HCT116 (cell line): Measurements from ENCODE around the gene APLP1. TPM values are rescaled to one million over a fixed set of nuclear protein-coding genes. Genes with fewer than 3 reads are reported as not detected.

Source experiments
- ATAC-seq: fragments of 200-7000 bp; cut with Tn5 transposase; 2 replicates; pipeline ENCODE4 v1.9.1; 2020; ENCODE audit warnings: mild to moderate bottlenecking, moderate library complexity
- BruUV-seq: library from RNA; stranded (reverse); fragments of 400-500 nt; replicated peaks from 2 replicates; lab custom pipeline; 2021; lab: Mats Ljungman, UMichigan
- CTCF ChIA-PET: fragments of 300-600 bp; sonication (Branson Sonifier 250); formaldehyde crosslinking; loops from one replicate; lab custom pipeline; 2021; ENCODE audit warnings: antibody characterized with exemption; lab: Charles Lee
- POLR2A ChIA-PET: fragments of 300-600, 350-600 bp; sonication (Branson Sonifier 250); formaldehyde crosslinking; loops from one replicate; lab custom pipeline; 2021; ENCODE audit warnings: antibody characterized with exemption; lab: Charles Lee
- RAD21 ChIA-PET, 2 experiments: fragments of 300-600 bp; sonication (Branson Sonifier 250); formaldehyde crosslinking; loops; one replicate each; lab custom pipeline; 2023; ENCODE audit warnings: low total read pairs in 2 of 2; ENCODE audit not compliant: uncharacterized antibody in 2 of 2, unreplicated experiment in 2 of 2, low non-redundant PET in 1 of 2; lab: Charles Lee
- DNase-seq: peaks from one replicate; pipeline ENCODE4 v3.0.0-alpha.2; 2010; ENCODE audit warnings: low read depth, low spot score
- H2AFZ ChIP-seq: fragments of 200-600 bp; shearing (Covaris generic), sonication (generic); 2 replicates; pipeline ENCODE4 v1.6.1; 2017; ENCODE audit warnings: low read depth, mixed run types, mixed read lengths, antibody characterized with exemption, low read length; ENCODE audit not compliant: poor library complexity, severe bottlenecking
- H3K27ac ChIP-seq: 2 replicates; pipeline ENCODE4 v1.5.1; 2012; ENCODE audit warnings: low read depth, low read length
- H3K27me3 ChIP-seq: fragments of 200-600 bp; sonication (generic); 2 replicates; pipeline ENCODE4 v1.6.1; 2016; ENCODE audit warnings: mixed run types, low read length, mixed read lengths; ENCODE audit not compliant: insufficient read depth
- H3K36me3 ChIP-seq, 2 experiments: fragments of 200-500 bp in 1 of 2; fragments of 200-600 bp in 1 of 2; sonication (Bioruptor generic) in 1 of 2; sonication (generic) in 1 of 2; 2 replicates each; pipeline versions ENCODE4 v1.5.1 to v1.6.1; 2014 to 2016; ENCODE audit warnings: low read length in 2 of 2, inconsistent platforms in 1 of 2, mixed read lengths in 1 of 2, mixed run types in 1 of 2; ENCODE audit not compliant: insufficient read depth in 2 of 2, control insufficient read depth in 1 of 2
- H3K4me1 ChIP-seq, 2 experiments: fragments of 200-600 bp in 1 of 2; sonication (generic) in 1 of 2; 2 replicates each; pipeline versions ENCODE4 v1.5.1 to v1.6.1; 2012 to 2017; ENCODE audit warnings: low read length in 2 of 2, inconsistent platforms in 1 of 2, mild to moderate bottlenecking in 1 of 2, mixed read lengths in 1 of 2, mixed run types in 1 of 2, moderate library complexity in 1 of 2; ENCODE audit not compliant: insufficient read depth in 2 of 2, control insufficient read depth in 1 of 2
- H3K4me2 ChIP-seq: fragments of 200-600 bp; sonication (generic); 2 replicates; pipeline ENCODE4 v1.6.1; 2017; ENCODE audit warnings: mixed run types, low read length, mixed read lengths
- H3K4me3 ChIP-seq, 2 experiments: fragments of 200-600 bp in 1 of 2; sonication (generic) in 1 of 2; replicated peaks in 1 of 2; 2 replicates each; pipeline ENCODE4 v1.5.1; 2011 to 2016; ENCODE audit warnings: low read length in 2 of 2, control low read depth in 1 of 2, low read depth in 1 of 2, mild to moderate bottlenecking in 1 of 2, mixed read lengths in 1 of 2, mixed run types in 1 of 2
- H3K79me2 ChIP-seq: fragments of 200-600 bp; sonication (generic); 2 replicates; pipeline ENCODE4 v1.6.1; 2017; ENCODE audit warnings: mild to moderate bottlenecking, mixed run types, low read length, moderate library complexity, mixed read lengths; ENCODE audit not compliant: insufficient read depth
- H3K9ac ChIP-seq: fragments of 200-600 bp; sonication (generic); 2 replicates; pipeline ENCODE4 v1.6.1; 2016; ENCODE audit warnings: low read length, mixed read lengths
- H3K9me2 ChIP-seq: fragments of 200-600 bp; sonication (generic), shearing (Covaris generic); 2 replicates; pipeline ENCODE4 v1.6.1; 2017; ENCODE audit warnings: mixed run types, mild to moderate bottlenecking, moderate library complexity; ENCODE audit not compliant: insufficient read depth
- H3K9me3 ChIP-seq, 2 experiments: fragments of 200-500 bp in 1 of 2; fragments of 200-600 bp in 1 of 2; sonication (Bioruptor generic) in 1 of 2; sonication (generic) in 1 of 2; 2 replicates each; pipeline ENCODE4 v1.6.1; 2014 to 2017; ENCODE audit warnings: low read length in 2 of 2, mixed read lengths in 2 of 2, inconsistent platforms in 1 of 2, low read depth in 1 of 2, mild to moderate bottlenecking in 1 of 2, mixed run types in 1 of 2, moderate library complexity in 1 of 2; ENCODE audit not compliant: control insufficient read depth in 1 of 2, insufficient read depth in 1 of 2
- H4K20me1 ChIP-seq: fragments of 200-600 bp; sonication (generic), shearing (Covaris generic); 2 replicates; pipeline ENCODE4 v1.6.1; 2017; ENCODE audit warnings: mixed run types, mild to moderate bottlenecking, moderate library complexity; ENCODE audit not compliant: insufficient read depth
- CBX3 ChIP-seq: IDR thresholded peaks from 2 replicates; pipeline ENCODE4 v1.6.1; 2012; ENCODE audit warnings: low read depth
- CTCF ChIP-seq, 3 experiments: fragments of 200-600 bp in 1 of 3; sonication (generic) in 1 of 3; IDR thresholded peaks in 2 of 3; conservative IDR thresholded peaks in 1 of 3; 2 replicates each; pipeline ENCODE4 v1.5.1; 2012 to 2017; ENCODE audit warnings: low read depth in 2 of 3, low read length in 2 of 3, antibody characterized with exemption in 1 of 3, borderline replicate concordance in 1 of 3, control low read depth in 1 of 3, mild to moderate bottlenecking in 1 of 3, mixed read lengths in 1 of 3, mixed run types in 1 of 3, moderate library complexity in 1 of 3; ENCODE audit not compliant: insufficient read depth in 1 of 3
- ELF1 ChIP-seq: IDR thresholded peaks from 2 replicates; pipeline ENCODE4 v1.6.1; 2012; ENCODE audit warnings: low read depth, borderline replicate concordance
- EZH2phosphoT487 ChIP-seq: fragments of 200-600 bp; IDR thresholded peaks from 2 replicates; pipeline ENCODE4 v1.6.1; 2018; ENCODE audit warnings: antibody characterized with exemption, borderline replicate concordance
- POLR2A ChIP-seq: IDR thresholded peaks from 2 replicates; pipeline ENCODE4 v1.7.0; 2011; ENCODE audit warnings: borderline replicate concordance; ENCODE audit not compliant: insufficient read depth, insufficient read length; ENCODE audit errors: extremely low read depth
- SP1 ChIP-seq: IDR thresholded peaks from 2 replicates; pipeline ENCODE4 v1.6.1; 2012; ENCODE audit warnings: low read depth
- TCF7L2 ChIP-seq: IDR thresholded peaks from 2 replicates; pipeline ENCODE4 v1.7.0; 2011; ENCODE audit warnings: borderline replicate concordance, inconsistent platforms; ENCODE audit not compliant: insufficient read depth, insufficient read length; ENCODE audit errors: extremely low read depth
- YY1 ChIP-seq: IDR thresholded peaks from 2 replicates; pipeline ENCODE4 v1.6.1; 2011; ENCODE audit warnings: low read length, low read depth, moderate library complexity, mild to moderate bottlenecking; ENCODE audit not compliant: insufficient replicate concordance; ENCODE audit errors: extremely low read depth
- ZBTB33 ChIP-seq: IDR thresholded peaks from 2 replicates; pipeline ENCODE4 v1.6.1; 2011; ENCODE audit warnings: mild to moderate bottlenecking, low read length, moderate library complexity; ENCODE audit not compliant: insufficient replicate concordance; ENCODE audit errors: extremely low read depth
- intact Hi-C: fragments of 100-400 bp; cut with micrococcal nuclease; formaldehyde crosslinking; loops from 2 replicates; pipeline ENCODE4 v1.10.0; 2022
- total RNA-seq: library from RNA; stranded (reverse); gene quantifications from one replicate; pipeline ENCODE4 v1.2.1, GENCODE V29; 2021; ENCODE audit not compliant: unreplicated experiment
- TF ChIP-seq, protein P1 (sequence below): IDR thresholded peaks from 2 replicates; pipeline ENCODE4 v1.6.1; 2012

APLP1 gene
- total RNA-seq, 1 experiment from 2014 or later, result 41.2 TPM

DNA sequence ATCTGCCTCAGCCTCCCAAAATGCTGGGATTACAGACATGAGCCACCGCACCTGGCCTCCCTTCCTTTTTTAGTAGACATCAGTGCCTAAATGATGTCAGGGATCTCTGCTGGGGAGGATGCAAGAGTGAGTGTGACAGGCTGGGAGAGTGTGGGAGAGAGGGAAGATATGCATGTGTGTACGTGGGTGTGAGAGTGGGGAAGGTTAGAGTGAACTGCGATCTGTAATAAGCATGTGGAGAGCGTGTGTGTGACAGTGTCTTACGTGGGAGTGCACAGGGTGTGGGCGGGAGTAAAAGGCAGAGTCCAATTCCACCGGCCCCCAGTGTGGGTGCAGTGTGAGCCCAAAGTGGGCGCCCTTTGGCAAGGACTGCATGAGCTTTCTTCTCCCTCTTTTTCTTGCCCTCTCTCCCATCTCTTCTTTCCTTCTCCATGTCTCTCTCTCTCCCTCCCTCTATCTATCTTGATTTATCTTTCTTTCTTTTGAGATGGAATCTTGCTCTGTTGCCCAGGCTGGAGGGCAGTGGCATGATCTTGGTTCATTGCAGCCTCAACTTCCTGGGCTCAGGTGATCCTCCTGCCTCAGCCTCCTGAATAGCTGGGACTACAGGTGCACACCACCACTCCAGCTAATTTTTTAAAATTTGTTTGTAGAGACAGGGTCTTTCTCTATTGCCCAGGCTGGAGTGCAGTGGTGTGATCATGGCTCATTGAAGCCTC is 15.2 kb upstream of the APLP1 start:
- Histone ChIP-seq H4K20me1 (no peaks in the 10 kb centered on the region), H3K27me3 (no peaks in the 10 kb centered on the region), H2AFZ (no peak overlapping the region), H3K4me2 (no peak overlapping the region), H3K9ac (no peak overlapping the region), H3K4me3 (no peak overlapping the region), H3K9me3 (no peaks in the 10 kb centered on the region), H3K27ac (no peak overlapping the region), H3K4me1 (0 out of 4 replicates have a peak, but pooled peaks cover 0 to 2% of the 10 kb centered on the region in 2 experiments), H3K79me2 (no peaks in the 10 kb centered on the region), H3K36me3 (no peaks in the 10 kb centered on the region), H3K9me2 (no peaks in the 10 kb centered on the region)
- ChIA-PET RAD21 (no interaction called here), POLR2A (no interaction called here), CTCF (no interaction called here)
- TF ChIP-seq CBX3, result no peak
- no peak for TF ChIP-seq EZH2phosphoT487
- TF ChIP-seq, protein P1, sequence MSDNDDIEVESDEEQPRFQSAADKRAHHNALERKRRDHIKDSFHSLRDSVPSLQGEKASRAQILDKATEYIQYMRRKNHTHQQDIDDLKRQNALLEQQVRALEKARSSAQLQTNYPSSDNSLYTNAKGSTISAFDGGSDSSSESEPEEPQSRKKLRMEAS, result no peak
- no peak for TF ChIP-seq YY1
- no peak for TF ChIP-seq ELF1
- no peak for TF ChIP-seq TCF7L2
- TF ChIP-seq ZBTB33, result no peak
- TF ChIP-seq CTCF (IDR thresholded peaks at IDR 0.05 in 2 of 3, conservative IDR thresholded peaks at IDR 0.05 in 1 of 3; ENCODE audit: borderline replicate concordance in 1 of 3, insufficient read depth in 1 of 3, low read depth in 2 of 3, low read length in 2 of 3), result no peak
- no peak for TF ChIP-seq POLR2A
- TF ChIP-seq SP1, result no peak
- ATAC-seq (no peak), DNase-seq (no peak)
- intact Hi-C loops, result no loop called here
- BruUV-seq, result no TSS peak
